Gastrocnemius medialis (tissue), 4 donors: ENCODE measurements around the gene CORT.

ENCODE experiments used
- CTCF ChIP-seq, 5 experiments: fragments of 450-650 bp in 3 of 5; fragments of 200-600 bp in 2 of 5; sonication (generic) in 2 of 5; IDR thresholded peaks in 4 of 5; conservative IDR thresholded peaks in 1 of 5; 1 replicate in 4 of 5; 2 replicates in 1 of 5; pipeline ENCODE4 v1.5.1; 2016 to 2019; ENCODE audit warnings: antibody characterized with exemption in 5 of 5, mild to moderate bottlenecking in 3 of 5, moderate library complexity in 3 of 5
- POLR2A ChIP-seq, 2 donors: fragments of 450-650 bp; IDR thresholded peaks; one replicate each; pipeline ENCODE4 v1.6.1; 2017; ENCODE audit warnings: antibody characterized with exemption in 2 of 2, mild to moderate bottlenecking in 2 of 2, moderate library complexity in 2 of 2

GRCh38 chr1:10415211-10415930, 34.5 kb upstream of the CORT start:
- TF ChIP-seq CTCF (IDR thresholded peaks at IDR 0.05 in 4 of 5, conservative IDR thresholded peaks at IDR 0.05 in 1 of 5): no peak
- TF ChIP-seq POLR2A (IDR thresholded peaks at IDR 0.05): no peak
